HepG2 (cell line): ENCODE data around the gene HIGD1A. TPM values are rescaled to one million over a fixed set of nuclear protein-coding genes. Genes with fewer than 3 reads are reported as not detected.

Experiments used
- CBX1 ChIP-seq: IDR thresholded peaks from one replicate; pipeline ENCODE4 v1.6.1; 2016; ENCODE audit warnings: antibody characterized with exemption, low read depth
- EHMT2 ChIP-seq: fragments of 200-600 bp; sonication (generic); IDR thresholded peaks from 2 replicates; pipeline ENCODE4 v1.7.0; 2017; ENCODE audit warnings: antibody characterized with exemption, low read depth, low read length, borderline replicate concordance
- HIVEP1 ChIP-seq: sonication (generic); formaldehyde crosslinking; IDR thresholded peaks from 2 replicates; pipeline ENCODE4 v1.4.0; 2020; ENCODE audit warnings: mild to moderate bottlenecking, missing genetic modification reagents
- MED1 ChIP-seq: sonication (generic); formaldehyde crosslinking; IDR thresholded peaks from 2 replicates; pipeline ENCODE4 v1.4.0; 2020; ENCODE audit warnings: missing genetic modification reagents
- MXD4 ChIP-seq: IDR thresholded peaks from 2 replicates; pipeline ENCODE4 v1.6.1; 2016; ENCODE audit warnings: mild to moderate bottlenecking, missing biosample characterization, missing genetic modification reagents
- NCOR1 ChIP-seq: fragments of 200-600 bp; sonication (generic); IDR thresholded peaks from 2 replicates; pipeline ENCODE4 v1.7.0; 2017; ENCODE audit warnings: antibody characterized with exemption, low read length, borderline replicate concordance
- NKX3-1 ChIP-seq: sonication (generic); formaldehyde crosslinking; IDR thresholded peaks from 2 replicates; pipeline ENCODE4 v1.5.0; 2020; ENCODE audit warnings: missing genetic modification reagents
- NONO ChIP-seq, 2 experiments: fragments of 450-650 bp in 1 of 2; sonication (generic) in 1 of 2; formaldehyde crosslinking in 1 of 2; IDR thresholded peaks in 1 of 2; conservative IDR thresholded peaks in 1 of 2; 2 replicates each; pipeline versions ENCODE4 v1.6.1 to v1.8.0; 2017 to 2022; ENCODE audit warnings: mild to moderate bottlenecking in 1 of 2, missing genetic modification reagents in 1 of 2, moderate library complexity in 1 of 2
- REL ChIP-seq: sonication (generic); formaldehyde crosslinking; conservative IDR thresholded peaks from 2 replicates; pipeline ENCODE4 v1.8.0; 2022; ENCODE audit warnings: mild to moderate bottlenecking, missing genetic modification reagents, moderate library complexity
- ZFP82 ChIP-seq: sonication (generic); formaldehyde crosslinking; IDR thresholded peaks from 2 replicates; pipeline ENCODE4 v1.5.1; 2020; ENCODE audit warnings: mild to moderate bottlenecking, missing genetic modification reagents, borderline replicate concordance
- ZKSCAN5 ChIP-seq: sonication (generic); formaldehyde crosslinking; IDR thresholded peaks from 2 replicates; pipeline ENCODE4 v1.5.1; 2020; ENCODE audit warnings: mild to moderate bottlenecking, missing genetic modification reagents
- ZNF20 ChIP-seq: sonication (generic); formaldehyde crosslinking; IDR thresholded peaks from 2 replicates; pipeline ENCODE4 v1.4.0; 2020; ENCODE audit warnings: mild to moderate bottlenecking, moderate library complexity, missing genetic modification reagents
- ZNF556 ChIP-seq: sonication (generic); formaldehyde crosslinking; IDR thresholded peaks from 2 replicates; pipeline ENCODE4 v1.4.0; 2020; ENCODE audit warnings: mild to moderate bottlenecking, missing genetic modification reagents, borderline replicate concordance
- ZNF720 ChIP-seq: sonication (generic); formaldehyde crosslinking; IDR thresholded peaks from 2 replicates; pipeline ENCODE4 v1.4.0; 2020; ENCODE audit warnings: missing genetic modification reagents
- ZNF747 ChIP-seq: sonication (generic); formaldehyde crosslinking; IDR thresholded peaks from 2 replicates; pipeline ENCODE4 v1.8.1; 2023; ENCODE audit warnings: missing genetic modification reagents, mild to moderate bottlenecking, borderline replicate concordance
- polyA plus RNA-seq, 8 experiments: library from polyadenylated mRNA; depleted of rRNA in 3 of 8; stranded (reverse) in 7 of 8; unstranded in 1 of 8; fragments of >200 nt; fragmentation: Illumina TruSeq in 4 of 8; extraction: Trizol in 4 of 8; gene quantifications; 2 replicates each; pipeline versions ENCODE4 v1.2.1 to v1.2.3, GENCODE V29; 2011 to 2016; ENCODE audit warnings: low read depth in 4 of 8, missing spikeins in 1 of 8, mixed read lengths in 1 of 8; ENCODE audit not compliant: insufficient read depth in 1 of 8
- total RNA-seq, 5 experiments: library from RNA; depleted of rRNA; stranded (reverse); fragments of >200 nt; fragmentation: Illumina TruSeq; extraction: Trizol; gene quantifications; 2 replicates each; pipeline ENCODE4 v1.2.3, GENCODE V29; 2016; ENCODE audit warnings: low read depth in 1 of 5
- TF ChIP-seq, protein P1 (sequence below): sonication (generic); formaldehyde crosslinking; IDR thresholded peaks from 2 replicates; pipeline ENCODE4 v1.4.0; 2020; ENCODE audit warnings: missing genetic modification reagents
- TF ChIP-seq, protein P2 (sequence below): sonication (generic); formaldehyde crosslinking; IDR thresholded peaks from 2 replicates; pipeline ENCODE4 v1.8.1; 2022; ENCODE audit warnings: low read depth, mild to moderate bottlenecking, missing genetic modification reagents
- TF ChIP-seq, protein P3 (sequence below), 2 experiments: sonication (generic) in 1 of 2; formaldehyde crosslinking in 1 of 2; IDR thresholded peaks; 2 replicates each; pipeline versions ENCODE4 v1.4.0 to v1.6.1; 2016 to 2020; ENCODE audit warnings: borderline replicate concordance in 1 of 2, low read depth in 1 of 2, mild to moderate bottlenecking in 1 of 2, missing genetic modification reagents in 1 of 2

HIGD1A gene
- total and polyA plus RNA-seq, 2 of the 13 experiments (the other 11 are each of a cell fraction or from before 2014, with no cell fraction given) = 222 to 253 TPM

DNA sequence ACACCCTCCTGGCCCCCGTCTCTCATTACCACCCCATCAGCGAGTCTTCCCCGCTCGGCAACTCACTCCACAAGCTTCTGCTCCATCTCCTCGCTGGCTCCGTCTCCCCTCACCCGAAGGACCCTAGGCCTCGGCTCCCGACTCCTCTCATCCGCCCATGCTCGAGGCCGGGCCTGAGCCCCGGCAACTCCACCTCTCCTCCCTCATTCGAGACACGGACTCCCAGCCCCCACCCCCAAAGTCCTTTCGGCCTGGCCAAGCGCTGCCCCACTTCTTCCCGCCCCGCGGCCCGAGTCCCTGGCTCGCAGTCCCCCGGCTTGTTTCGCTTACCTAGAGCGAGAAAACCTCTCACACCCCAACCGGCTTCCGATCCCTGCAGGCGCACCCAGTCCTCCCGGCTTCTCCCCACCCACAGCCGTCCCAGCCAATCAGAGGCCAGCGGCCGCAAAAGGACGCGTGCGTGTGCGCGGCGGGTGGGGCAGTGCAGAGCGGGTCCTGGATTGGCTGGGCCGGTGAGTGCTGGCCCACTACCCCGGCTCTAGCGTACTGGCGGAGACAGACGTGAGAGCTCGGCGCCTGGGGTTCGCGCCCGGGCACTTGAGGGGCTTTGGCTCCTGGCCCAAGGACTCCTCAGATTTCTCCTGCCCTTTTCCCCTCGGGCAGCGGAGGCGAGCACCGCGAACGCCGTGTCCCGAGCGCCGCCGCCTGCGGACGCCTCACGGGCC lies at the start of gene HIGD1A (continued):
- TF ChIP-seq NCOR1 = no peak
- TF ChIP-seq, protein P1, sequence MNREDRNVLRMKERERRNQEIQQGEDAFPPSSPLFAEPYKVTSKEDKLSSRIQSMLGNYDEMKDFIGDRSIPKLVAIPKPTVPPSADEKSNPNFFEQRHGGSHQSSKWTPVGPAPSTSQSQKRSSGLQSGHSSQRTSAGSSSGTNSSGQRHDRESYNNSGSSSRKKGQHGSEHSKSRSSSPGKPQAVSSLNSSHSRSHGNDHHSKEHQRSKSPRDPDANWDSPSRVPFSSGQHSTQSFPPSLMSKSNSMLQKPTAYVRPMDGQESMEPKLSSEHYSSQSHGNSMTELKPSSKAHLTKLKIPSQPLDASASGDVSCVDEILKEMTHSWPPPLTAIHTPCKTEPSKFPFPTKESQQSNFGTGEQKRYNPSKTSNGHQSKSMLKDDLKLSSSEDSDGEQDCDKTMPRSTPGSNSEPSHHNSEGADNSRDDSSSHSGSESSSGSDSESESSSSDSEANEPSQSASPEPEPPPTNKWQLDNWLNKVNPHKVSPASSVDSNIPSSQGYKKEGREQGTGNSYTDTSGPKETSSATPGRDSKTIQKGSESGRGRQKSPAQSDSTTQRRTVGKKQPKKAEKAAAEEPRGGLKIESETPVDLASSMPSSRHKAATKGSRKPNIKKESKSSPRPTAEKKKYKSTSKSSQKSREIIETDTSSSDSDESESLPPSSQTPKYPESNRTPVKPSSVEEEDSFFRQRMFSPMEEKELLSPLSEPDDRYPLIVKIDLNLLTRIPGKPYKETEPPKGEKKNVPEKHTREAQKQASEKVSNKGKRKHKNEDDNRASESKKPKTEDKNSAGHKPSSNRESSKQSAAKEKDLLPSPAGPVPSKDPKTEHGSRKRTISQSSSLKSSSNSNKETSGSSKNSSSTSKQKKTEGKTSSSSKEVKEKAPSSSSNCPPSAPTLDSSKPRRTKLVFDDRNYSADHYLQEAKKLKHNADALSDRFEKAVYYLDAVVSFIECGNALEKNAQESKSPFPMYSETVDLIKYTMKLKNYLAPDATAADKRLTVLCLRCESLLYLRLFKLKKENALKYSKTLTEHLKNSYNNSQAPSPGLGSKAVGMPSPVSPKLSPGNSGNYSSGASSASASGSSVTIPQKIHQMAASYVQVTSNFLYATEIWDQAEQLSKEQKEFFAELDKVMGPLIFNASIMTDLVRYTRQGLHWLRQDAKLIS (CRISPR knock-in tag) = no peak
- no peak for TF ChIP-seq ZNF720 (CRISPR knock-in tag)
- TF ChIP-seq, protein P2, sequence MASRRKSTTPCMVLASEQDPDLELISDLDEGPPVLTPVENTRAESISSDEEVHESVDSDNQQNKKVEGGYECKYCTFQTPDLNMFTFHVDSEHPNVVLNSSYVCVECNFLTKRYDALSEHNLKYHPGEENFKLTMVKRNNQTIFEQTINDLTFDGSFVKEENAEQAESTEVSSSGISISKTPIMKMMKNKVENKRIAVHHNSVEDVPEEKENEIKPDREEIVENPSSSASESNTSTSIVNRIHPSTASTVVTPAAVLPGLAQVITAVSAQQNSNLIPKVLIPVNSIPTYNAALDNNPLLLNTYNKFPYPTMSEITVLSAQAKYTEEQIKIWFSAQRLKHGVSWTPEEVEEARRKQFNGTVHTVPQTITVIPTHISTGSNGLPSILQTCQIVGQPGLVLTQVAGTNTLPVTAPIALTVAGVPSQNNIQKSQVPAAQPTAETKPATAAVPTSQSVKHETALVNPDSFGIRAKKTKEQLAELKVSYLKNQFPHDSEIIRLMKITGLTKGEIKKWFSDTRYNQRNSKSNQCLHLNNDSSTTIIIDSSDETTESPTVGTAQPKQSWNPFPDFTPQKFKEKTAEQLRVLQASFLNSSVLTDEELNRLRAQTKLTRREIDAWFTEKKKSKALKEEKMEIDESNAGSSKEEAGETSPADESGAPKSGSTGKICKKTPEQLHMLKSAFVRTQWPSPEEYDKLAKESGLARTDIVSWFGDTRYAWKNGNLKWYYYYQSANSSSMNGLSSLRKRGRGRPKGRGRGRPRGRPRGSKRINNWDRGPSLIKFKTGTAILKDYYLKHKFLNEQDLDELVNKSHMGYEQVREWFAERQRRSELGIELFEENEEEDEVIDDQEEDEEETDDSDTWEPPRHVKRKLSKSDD (CRISPR knock-in tag) = no peak
- peak; percentile 55 for TF ChIP-seq MED1 (CRISPR knock-in tag)
- TF ChIP-seq HIVEP1 (CRISPR knock-in tag) = peak; percentile 47; the same call in 1 of the 2 replicates
- no peak for TF ChIP-seq NKX3-1 (CRISPR knock-in tag)
- TF ChIP-seq ZFP82 (CRISPR knock-in tag) = no peak
- no peak for TF ChIP-seq EHMT2
- no peak for TF ChIP-seq CBX1
- 0 out of 2 replicates have a peak, but pooled peaks have one; percentile 5 for TF ChIP-seq ZNF556
- TF ChIP-seq, protein P3, sequence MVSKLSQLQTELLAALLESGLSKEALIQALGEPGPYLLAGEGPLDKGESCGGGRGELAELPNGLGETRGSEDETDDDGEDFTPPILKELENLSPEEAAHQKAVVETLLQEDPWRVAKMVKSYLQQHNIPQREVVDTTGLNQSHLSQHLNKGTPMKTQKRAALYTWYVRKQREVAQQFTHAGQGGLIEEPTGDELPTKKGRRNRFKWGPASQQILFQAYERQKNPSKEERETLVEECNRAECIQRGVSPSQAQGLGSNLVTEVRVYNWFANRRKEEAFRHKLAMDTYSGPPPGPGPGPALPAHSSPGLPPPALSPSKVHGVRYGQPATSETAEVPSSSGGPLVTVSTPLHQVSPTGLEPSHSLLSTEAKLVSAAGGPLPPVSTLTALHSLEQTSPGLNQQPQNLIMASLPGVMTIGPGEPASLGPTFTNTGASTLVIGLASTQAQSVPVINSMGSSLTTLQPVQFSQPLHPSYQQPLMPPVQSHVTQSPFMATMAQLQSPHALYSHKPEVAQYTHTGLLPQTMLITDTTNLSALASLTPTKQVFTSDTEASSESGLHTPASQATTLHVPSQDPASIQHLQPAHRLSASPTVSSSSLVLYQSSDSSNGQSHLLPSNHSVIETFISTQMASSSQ (IDR thresholded peaks at IDR 0.05; ENCODE audit: low read depth) = no peak
- TF ChIP-seq, protein P3 (CRISPR knock-in tag; IDR thresholded peaks at IDR 0.05; ENCODE audit: borderline replicate concordance) = no peak
- no peak for TF ChIP-seq MXD4 (CRISPR knock-in tag)
- no peak for TF ChIP-seq REL (CRISPR knock-in tag)
- TF ChIP-seq ZNF747 = peak; percentile 78; the same call in 1 of the 2 replicates
- no peak for TF ChIP-seq ZKSCAN5 (CRISPR knock-in tag)
- no peak for TF ChIP-seq ZNF20
- TF ChIP-seq NONO (IDR thresholded peaks at IDR 0.05) = no peak
- peak; percentile 84; the same call in 1 of the 2 replicates for TF ChIP-seq NONO (CRISPR knock-in tag; conservative IDR thresholded peaks at IDR 0.05)
